GM12878 (cell line): ENCODE measurements around the gene MYOM1. TPM values are rescaled to one million over a fixed set of nuclear protein-coding genes. Genes with fewer than 3 reads are reported as not detected.
"Not testable (repeated sequence)": the region's sequence is repeated elsewhere in the genome, so short reads cannot be mapped to it uniquely, and the experiment has no call there.

Experiments
- ATAC-seq: fragments of 200-7000 bp; cut with Tn5 transposase; 3 replicates; pipeline ENCODE4 v1.9.1; 2020; ENCODE audit warnings: mild to moderate bottlenecking, moderate library complexity
- BruUV-seq: library from RNA; stranded (reverse); fragments of 400-500 nt; replicated peaks from 2 replicates; lab custom pipeline; 2021; lab: Mats Ljungman, UMichigan
- CTCF ChIA-PET: fragments of 300-600 bp; sonication (Branson Sonifier 250); formaldehyde crosslinking; extraction: SDS; loops from one replicate; lab custom pipeline; 2021; ENCODE audit warnings: inconsistent platforms; lab: Yijun Ruan, JAX
- POLR2A ChIA-PET: fragments of 350-600 bp; formaldehyde crosslinking; extraction: SDS; loops from one replicate; lab custom pipeline; 2021; ENCODE audit warnings: inconsistent platforms; lab: Charles Lee
- RAD21 ChIA-PET: fragments of 300-600 bp; sonication (Branson Sonifier 250); formaldehyde crosslinking; loops from one replicate; lab custom pipeline; 2023; ENCODE audit warnings: antibody characterized with exemption; ENCODE audit not compliant: unreplicated experiment; lab: Charles Lee
- SMC1A ChIA-PET: fragments of 300-600 bp; sonication (Branson Sonifier 250); formaldehyde crosslinking; loops from one replicate; lab custom pipeline; 2023; ENCODE audit not compliant: unreplicated experiment, uncharacterized antibody; lab: Charles Lee
- DNase-seq: peaks from one replicate; pipeline ENCODE4 v3.0.0-alpha.2; 2011; ENCODE audit warnings: low read depth, low spot score
- FAIRE-seq: peaks from 3 replicates; lab custom pipeline; 2011; peaks lifted over from hg19 to GRCh38; lab: Jason Lieb, UNC
- H2AFZ ChIP-seq: 2 replicates; pipeline ENCODE4 v1.6.0; 2011; ENCODE audit warnings: low read depth, low read length, control low read depth; ENCODE audit not compliant: control insufficient read depth
- H3K27ac ChIP-seq: 2 replicates; pipeline ENCODE4 v1.5.1; 2011; ENCODE audit warnings: control low read depth; ENCODE audit not compliant: control insufficient read depth, insufficient read depth
- H3K27me3 ChIP-seq, 2 experiments: replicated peaks in 1 of 2; 2 replicates each; pipeline versions ENCODE4 v1.6.0 to v1.6.1; 2011; ENCODE audit warnings: low read length in 1 of 2; ENCODE audit not compliant: control insufficient read depth in 2 of 2, insufficient read depth in 2 of 2
- H3K36me3 ChIP-seq, 2 experiments: 2 replicates each; pipeline ENCODE4 v1.5.1; 2011; ENCODE audit warnings: low read length in 1 of 2; ENCODE audit not compliant: control insufficient read depth in 2 of 2, insufficient read depth in 2 of 2
- H3K4me1 ChIP-seq: 2 replicates; pipeline ENCODE4 v1.6.1; 2011; ENCODE audit warnings: mild to moderate bottlenecking, low read length, moderate library complexity, mixed read lengths; ENCODE audit not compliant: control insufficient read depth, insufficient read depth
- H3K4me2 ChIP-seq: 2 replicates; pipeline ENCODE4 v1.6.0; 2011; ENCODE audit warnings: control low read depth; ENCODE audit not compliant: control insufficient read depth, insufficient read depth
- H3K4me3 ChIP-seq: fragments of 200-600 bp; sonication (generic); 2 replicates; pipeline ENCODE4 v1.5.1; 2016
- H3K79me2 ChIP-seq: 2 replicates; pipeline ENCODE4 v1.6.0; 2011; ENCODE audit warnings: low read length; ENCODE audit not compliant: control insufficient read depth, insufficient read depth
- H3K9ac ChIP-seq: 2 replicates; pipeline ENCODE4 v1.8.0; 2011; ENCODE audit warnings: low read length, control low read depth, mixed read lengths; ENCODE audit not compliant: control insufficient read depth, insufficient read depth
- H3K9me3 ChIP-seq: replicated peaks from 3 replicates; pipeline ENCODE4 v1.5.1; 2011; ENCODE audit warnings: mild to moderate bottlenecking, low read length; ENCODE audit not compliant: control insufficient read depth, insufficient read depth
- H4K20me1 ChIP-seq: 2 replicates; pipeline ENCODE4 v1.6.0; 2011; ENCODE audit not compliant: control insufficient read depth, insufficient read depth
- GABPA ChIP-seq: IDR thresholded peaks from 2 replicates; pipeline ENCODE4 v1.6.1; 2014; ENCODE audit warnings: antibody characterized with exemption, low read depth, mild to moderate bottlenecking, inconsistent platforms
- POLR2AphosphoS2 ChIP-seq: IDR thresholded peaks from 2 replicates; pipeline ENCODE4 v1.6.1; 2011; ENCODE audit warnings: low read depth, mild to moderate bottlenecking, low read length, improper control_type of control experiment, moderate library complexity
- POLR2AphosphoS5 ChIP-seq: IDR thresholded peaks from 2 replicates; pipeline ENCODE4 v1.6.1; 2011; ENCODE audit warnings: mild to moderate bottlenecking, low read length, inconsistent platforms
- SMAD1 ChIP-seq: fragments of 450-650 bp; IDR thresholded peaks from 2 replicates; pipeline ENCODE4 v1.6.1; 2018; ENCODE audit warnings: mild to moderate bottlenecking, low read depth; ENCODE audit not compliant: partially characterized antibody
- SMAD5 ChIP-seq: IDR thresholded peaks from 2 replicates; pipeline ENCODE4 v1.6.1; 2016; ENCODE audit warnings: antibody characterized with exemption, low read depth
- SP1 ChIP-seq: IDR thresholded peaks from one replicate; pipeline ENCODE4 v1.6.1; 2011; ENCODE audit warnings: low read depth, low read length
- STAT3 ChIP-seq: IDR thresholded peaks from 2 replicates; pipeline ENCODE4 v1.6.1; 2011; ENCODE audit warnings: low read depth, low read length, improper control_type of control experiment
- ZZZ3 ChIP-seq: IDR thresholded peaks from 2 replicates; pipeline ENCODE4 v1.6.1; 2011; ENCODE audit warnings: low read depth; ENCODE audit not compliant: control insufficient read depth, insufficient read length
- WGBS: methylation state at CpG from one replicate; pipeline ENCODE4 v1.1.6; 2016; ENCODE audit warnings: low lambda C conversion rate; ENCODE audit not compliant: insufficient replicate concordance, insufficient coverage; ENCODE audit errors: missing lambda C conversion rate; 5-methylcytosine and 5-hydroxymethylcytosine counted together
- in situ Hi-C: fragments of 300-500 bp; cut with MboI; formaldehyde crosslinking; loops from 9 replicates; pipeline ENCODE4 v1.14.3; 2018; ENCODE audit warnings: mixed read lengths
- intact Hi-C: fragments of 100-400 bp; cut with micrococcal nuclease; formaldehyde crosslinking; loops from one replicate; pipeline ENCODE4 v1.14.2; 2022; ENCODE audit not compliant: unreplicated experiment
- polyA plus RNA-seq, 11 experiments: library from polyadenylated mRNA; depleted of rRNA in 4 of 11; unstranded in 6 of 11; stranded (reverse) in 5 of 11; fragments of >200 nt; fragmentation: Nextera tagmentation in 4 of 11; fragmentation: Illumina TruSeq in 1 of 11; extraction: Ambion mirVana in 4 of 11; extraction: Trizol in 1 of 11; gene quantifications; 1 replicate in 1 of 11; 2 replicates in 10 of 11; pipeline versions ENCODE4 v1.2.1 to v1.2.3, GENCODE V29; 2011 to 2016; ENCODE audit warnings: inconsistent platforms in 2 of 11, missing spikeins in 2 of 11, low read depth in 1 of 11
- total RNA-seq, 4 experiments: library from RNA; depleted of rRNA in 3 of 4; stranded (reverse); fragments of >200 nt in 3 of 4; fragmentation: Illumina TruSeq in 1 of 4; extraction: Trizol in 1 of 4; gene quantifications; 2 replicates each; pipeline versions ENCODE4 v1.2.1 to v1.2.3, GENCODE V29; 2013 to 2021

Gene MYOM1
- total and polyA plus RNA-seq, 10 of the 15 experiments (the other 5 are each of a cell fraction or from before 2014, with no cell fraction given), result 0.06 to 1.0 (median 0.57) TPM

- FAIRE-seq (no peak), ATAC-seq (no peak), DNase-seq (no peak)
- Histone ChIP-seq H3K36me3 (no peaks in the 10 kb centered on the region), H3K9ac (no peak overlapping the region), H3K4me3 (no peak overlapping the region), H3K9me3 (peaks cover under 1% of the 10 kb centered on the region; the same call in 2 of the 3 replicates), H3K4me2 (no peak overlapping the region), H4K20me1 (no peaks in the 10 kb centered on the region), H2AFZ (no peak overlapping the region), H3K4me1 (peaks cover 6% of the 10 kb centered on the region), H3K79me2 (no peaks in the 10 kb centered on the region), H3K27me3 (no peaks in the 10 kb centered on the region), H3K27ac (no peak overlapping the region)
- CTCF ChIA-PET, result interaction anchor here (0.7 to 7.8 kb wide), 4 partner anchors 62 to 144 kb away, joined by 3 to 131 read pairs (median 8); no protein-coding TSS in a partner anchor
- RAD21 ChIA-PET, result interaction anchor here (0.6 to 1.5 kb wide), 3 partner anchors 72 to 190 kb away, joined by 3 to 9 read pairs (median 3); no protein-coding TSS in a partner anchor
- intact Hi-C loops, result no loop called here
- SMC1A ChIA-PET, result interaction anchor here (7.8 kb wide), 1 partner anchor 81 kb away, joined by 77 read pairs; no protein-coding TSS in a partner anchor
- no TSS peak for BruUV-seq
- POLR2A ChIA-PET, result interaction anchor here (0.6 kb wide), 1 partner anchor 89 kb away, joined by 3 read pairs; no protein-coding TSS in a partner anchor
- TF ChIP-seq ZZZ3 (no peak), SP1 (no peak), POLR2AphosphoS5 (no peak), GABPA (no peak), SMAD1 (no peak), SMAD5 (no peak), STAT3 (no peak), POLR2AphosphoS2 (no peak)
- in situ Hi-C loops, result loop anchor here (5.0 kb wide), 1 partner anchor 134 kb away; no protein-coding TSS in a partner anchor
- WGBS, result 94% methylated on average over 17 of the region's 17 CpGs
These were observed 153.2 kb downstream of the MYOM1 start for GRCh38 chr18:3066341-3067110.

- ChIA-PET RAD21 (interaction anchor here (1.1 to 3.8 kb wide), 11 partner anchors 49 to 182 kb away, joined by 3 to 45 read pairs (median 13); partner anchors contain the start of gene MYL12A), SMC1A (interaction anchor here (0.6 to 7.8 kb wide), 15 partner anchors 23 to 615 kb away, joined by 3 to 78 read pairs (median 6); partner anchors contain the start of gene MYL12A), CTCF (interaction anchor here (0.7 to 7.8 kb wide), 32 partner anchors 8 to 183 kb away, joined by 3 to 131 read pairs (median 8); partner anchors contain the start of gene MYL12A), POLR2A (interaction anchor here (0.7 kb wide), 1 partner anchor 719 kb away, joined by 3 read pairs; no protein-coding TSS in a partner anchor)
- peaks cover 31% of the 10 kb centered on the region for H3K4me1 ChIP-seq
- in situ Hi-C loops, DNase-seq, H3K27ac ChIP-seq, FAIRE-seq, H3K36me3 ChIP-seq, H3K9me3 ChIP-seq, H3K4me2 ChIP-seq, ATAC-seq, H3K79me2 ChIP-seq, H3K9ac ChIP-seq, BruUV-seq, H3K27me3 ChIP-seq, H4K20me1 ChIP-seq, H3K4me3 ChIP-seq, H2AFZ ChIP-seq: not testable (repeated sequence)
- intact Hi-C loops, result loop anchor here (1.0 to 5.0 kb wide), 3 partner anchors 51 to 183 kb away; partner anchors contain the start of gene LPIN2
- WGBS, result 66% methylated on average over 4 of the region's 4 CpGs
These were observed 156.0 kb downstream of the MYOM1 start for GRCh38 chr18:3063766-3064165.
